GM18868 (cell line): ENCODE data around the gene HDHD5.

Experiments used
- ATAC-seq: cut with Tn5 transposase; IDR thresholded peaks from one replicate; pipeline ENCODE4 v1.9.1; 2021; ENCODE audit warnings: mild to moderate bottlenecking, moderate library complexity; ENCODE audit not compliant: unreplicated experiment

The HDHD5 gene

DNA sequence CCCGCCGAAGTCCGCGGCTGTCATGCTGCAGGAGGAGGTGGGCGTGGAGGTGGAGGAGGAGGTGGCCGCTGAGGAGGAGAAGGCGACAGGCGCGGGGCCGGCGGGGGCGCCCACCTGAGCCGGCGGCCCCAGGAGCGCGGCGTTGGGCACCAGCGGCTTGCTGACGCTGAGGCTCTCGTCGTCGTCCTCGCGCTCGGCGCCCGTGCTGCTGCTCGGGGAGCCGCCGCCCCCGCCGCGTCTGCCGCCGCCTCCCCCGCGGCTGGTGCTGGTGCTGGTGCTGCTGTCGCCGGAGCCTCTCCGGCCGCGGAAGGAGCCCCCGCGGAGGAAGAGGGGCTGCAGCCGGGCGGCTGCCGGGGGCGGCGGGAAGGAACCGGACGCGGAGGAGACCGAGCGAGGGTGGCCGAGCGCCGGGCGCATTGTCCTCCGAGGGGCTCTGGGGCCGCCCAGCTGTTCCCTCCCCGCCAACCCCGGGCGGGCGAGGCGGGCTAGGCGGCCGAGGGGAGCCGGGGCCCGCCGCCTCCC, 38.3 kb downstream of the HDHD5 start:
- ATAC-seq = no peak

DNA sequence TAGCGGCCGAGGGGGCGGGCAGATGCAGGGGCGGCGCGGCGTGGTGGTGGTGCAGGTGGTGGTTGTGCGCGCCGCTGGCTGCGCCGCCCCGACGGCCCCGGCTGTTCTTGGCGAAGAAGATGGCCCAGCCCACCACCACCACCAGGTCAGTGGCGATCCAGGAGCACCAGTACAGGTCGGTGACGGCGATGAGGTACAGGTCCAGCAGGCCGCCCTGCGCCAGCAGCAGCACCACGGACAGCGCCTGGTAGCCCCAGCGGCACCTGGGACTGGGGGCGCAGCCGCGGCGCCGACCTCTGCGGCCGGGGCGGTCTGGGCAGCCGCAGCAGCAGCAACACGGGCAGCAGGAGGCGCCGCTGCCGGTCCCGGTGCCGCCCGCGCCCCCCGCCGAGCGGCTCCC, 38.8 kb downstream of the HDHD5 start:
- no peak for ATAC-seq

DNA sequence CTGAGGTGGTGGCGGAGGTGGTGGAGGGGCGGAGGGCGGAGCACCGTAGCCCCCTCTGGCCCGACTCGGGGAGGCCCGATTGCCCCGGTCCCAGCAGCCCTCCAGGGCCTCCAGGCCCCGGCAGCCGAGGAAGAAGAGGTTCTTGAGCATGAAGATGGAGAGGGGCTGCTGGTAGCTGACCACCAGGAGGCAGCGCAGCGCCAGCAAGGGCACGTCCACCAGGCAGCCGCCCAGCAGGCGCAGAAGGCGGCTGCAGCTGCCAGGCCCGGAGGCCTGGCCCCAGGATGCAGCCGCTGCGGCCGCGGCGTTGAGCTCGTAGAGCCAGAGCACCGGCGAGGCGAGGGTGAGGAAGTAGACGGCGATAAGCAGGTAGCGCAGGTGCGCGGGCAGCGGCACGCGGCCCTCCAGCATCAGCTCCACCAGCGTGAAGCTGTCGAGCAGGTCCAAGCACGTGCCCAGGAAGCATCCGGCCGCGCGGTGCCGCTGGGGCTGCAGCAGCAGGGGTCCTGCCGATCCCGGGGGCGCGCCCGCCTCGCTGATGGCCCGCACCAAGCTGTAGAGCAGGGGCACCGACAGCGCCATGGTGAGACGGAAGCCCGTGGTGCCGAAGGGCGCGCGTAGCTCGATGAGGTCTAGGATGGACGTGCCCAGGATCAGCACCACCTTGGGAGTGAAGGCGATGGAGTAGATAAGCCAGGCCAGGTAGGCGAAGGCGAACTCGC, 39.4 kb downstream of the HDHD5 start:
- ATAC-seq = no peak

DNA sequence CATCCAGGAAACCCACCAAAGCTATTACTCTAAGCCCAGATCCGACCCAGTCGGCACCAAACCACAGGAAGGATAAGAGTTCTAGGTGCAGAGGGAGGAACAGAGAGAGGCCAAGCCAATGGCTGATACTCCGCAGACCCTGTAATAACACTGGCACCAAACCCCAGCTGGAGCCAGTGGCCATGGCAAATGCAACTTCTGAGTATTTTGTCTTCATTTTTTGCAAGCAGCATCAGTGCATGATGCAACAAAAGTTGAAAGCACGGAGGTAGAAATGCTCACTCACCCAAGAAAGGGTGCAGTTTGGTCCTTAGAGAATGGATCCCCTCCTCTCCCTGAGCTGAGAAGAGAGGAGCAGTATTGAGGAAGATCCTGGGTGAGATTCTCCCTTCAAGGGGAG, 40.7 kb downstream of the HDHD5 start:
- no peak for ATAC-seq

DNA sequence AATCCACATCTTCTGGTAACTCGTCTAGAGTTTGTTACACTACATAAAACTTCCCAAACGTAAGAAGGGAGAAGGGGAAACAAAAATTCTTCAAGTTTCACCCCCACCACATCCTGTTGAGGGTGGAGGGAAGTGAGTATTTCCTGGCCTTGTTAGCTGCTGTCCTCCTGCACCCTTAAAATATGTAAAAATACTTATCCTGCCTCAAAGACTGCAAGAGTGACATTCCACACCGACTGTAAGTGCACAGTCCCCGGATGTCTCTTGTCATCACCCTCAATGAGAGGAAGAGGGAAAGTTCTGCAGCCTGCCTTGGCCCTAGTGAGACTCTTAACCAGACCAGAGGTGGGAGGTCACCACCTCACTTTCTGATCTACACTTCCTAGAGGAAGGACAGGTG, 41.2 kb downstream of the HDHD5 start:
- ATAC-seq = no peak

DNA sequence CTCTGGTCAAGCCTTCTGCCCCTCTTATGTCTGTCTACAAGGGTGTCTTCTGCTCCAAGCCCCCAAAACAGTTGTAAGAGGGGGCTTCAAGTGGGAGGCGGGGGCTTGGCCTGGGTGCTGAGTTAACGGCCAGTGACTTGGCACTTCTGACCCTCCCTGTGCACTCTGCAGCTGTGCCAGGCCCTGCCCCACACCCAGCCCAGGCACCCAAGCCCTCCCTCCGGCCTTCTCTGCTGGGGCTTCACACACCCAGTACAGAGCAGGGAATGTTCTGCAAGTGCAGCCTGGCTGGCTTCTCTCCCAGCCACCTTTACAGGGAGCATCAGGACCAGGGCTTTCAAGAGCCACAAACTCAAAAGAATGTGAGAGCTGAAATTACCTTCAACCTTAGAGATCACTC, 41.7 kb downstream of the HDHD5 start:
- no peak for ATAC-seq

DNA sequence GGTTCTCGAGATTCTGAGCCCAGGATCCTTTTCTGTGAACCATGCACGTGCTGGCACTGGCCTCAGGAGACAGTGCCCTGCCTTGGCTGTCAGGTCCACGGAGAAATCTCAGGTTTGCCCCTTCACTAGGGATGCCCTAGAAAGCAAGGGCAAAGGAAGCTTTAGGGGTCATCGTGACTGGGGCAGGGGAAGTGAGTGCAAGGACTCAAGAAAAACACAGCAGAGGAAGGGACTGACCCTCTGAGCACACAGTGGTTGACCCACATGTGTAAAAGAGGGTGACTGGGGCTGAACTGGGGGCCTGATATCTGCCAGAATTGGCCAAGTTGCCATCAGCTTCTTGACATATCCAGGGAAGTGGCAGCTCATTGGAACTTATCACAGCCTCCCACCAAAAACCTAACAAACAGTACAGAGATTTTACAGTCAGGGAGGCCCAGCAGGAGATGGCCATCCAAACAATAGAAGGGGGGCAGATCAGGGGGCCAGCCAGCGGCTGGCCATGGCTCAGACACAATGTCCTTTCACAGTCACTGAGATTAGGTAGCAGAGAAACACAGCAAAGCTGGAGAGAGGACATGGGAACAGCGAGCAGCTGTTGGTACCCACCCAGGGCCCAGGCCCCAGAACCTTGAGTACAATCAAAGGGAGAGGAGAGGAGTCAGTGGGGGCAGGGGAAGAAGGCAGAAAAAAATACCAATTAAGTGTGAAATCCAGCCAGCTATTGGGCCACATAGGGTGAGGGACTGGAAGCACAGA, 42.3 kb downstream of the HDHD5 start:
- ATAC-seq = no peak

DNA sequence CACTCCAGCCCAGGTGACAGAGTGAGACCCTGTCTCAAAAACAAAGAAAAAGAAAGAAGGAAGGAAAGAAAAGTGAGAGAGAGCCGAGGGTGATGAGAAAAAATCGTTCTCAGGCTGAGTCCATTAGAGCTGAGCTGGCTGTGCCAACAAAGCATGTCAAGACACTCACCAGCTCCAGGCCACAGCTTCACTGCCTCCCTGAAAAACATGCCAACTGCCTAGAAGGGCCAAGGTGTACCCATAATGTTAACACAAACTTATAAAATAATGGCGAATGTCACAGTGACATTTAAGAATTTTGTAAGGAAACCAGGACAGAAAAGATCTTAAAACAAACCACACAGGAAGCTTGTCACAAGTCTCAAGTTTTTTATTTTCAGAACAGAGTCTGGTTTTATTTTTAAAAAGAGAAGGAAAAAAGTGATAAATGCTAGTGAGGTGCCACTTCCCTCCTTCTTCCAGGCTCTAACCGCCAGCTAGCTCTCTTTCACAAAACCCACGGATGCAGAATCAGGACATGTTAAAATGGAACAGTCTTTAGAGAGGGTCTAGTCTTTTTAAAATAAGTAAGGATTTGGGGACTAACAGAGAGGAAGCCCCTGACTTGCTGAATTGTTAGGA, 43.0 kb downstream of the HDHD5 start:
- ATAC-seq = no peak

DNA sequence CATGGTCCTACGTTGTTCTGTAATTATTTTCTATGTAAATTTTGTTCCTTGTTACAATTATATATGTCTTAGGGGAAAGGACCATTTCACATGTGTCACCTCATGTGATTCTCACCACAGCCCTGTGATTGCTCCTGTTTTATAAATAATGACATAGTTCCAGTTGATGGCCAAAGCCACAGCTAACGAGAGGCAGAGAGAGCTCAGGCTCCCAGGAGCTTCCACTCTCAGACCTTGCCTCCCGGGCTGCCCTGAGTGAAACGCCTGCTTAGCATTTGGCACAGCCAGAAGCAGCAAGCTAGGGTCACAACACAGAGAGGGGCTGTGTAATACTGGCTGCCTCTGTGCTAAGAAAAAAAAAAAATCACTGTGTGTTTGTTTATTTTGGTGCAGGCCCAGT, 43.8 kb downstream of the HDHD5 start:
- ATAC-seq = no peak

DNA sequence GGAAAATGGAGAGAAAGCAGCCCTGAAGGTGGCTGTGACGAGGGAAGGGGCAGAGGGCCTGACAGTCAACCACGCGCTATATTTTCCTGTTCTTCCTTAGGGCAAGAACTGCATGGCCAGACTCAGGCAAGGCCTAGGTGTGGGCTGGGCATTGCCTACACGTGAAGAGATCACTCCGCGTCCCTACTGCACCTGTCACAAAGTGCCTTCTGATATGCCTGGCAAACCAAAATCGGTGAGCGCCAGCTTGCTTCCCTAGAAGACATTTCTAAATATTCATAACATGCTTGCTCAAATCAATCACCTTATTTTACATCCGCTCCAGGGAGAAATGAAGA, 44.2 kb downstream of the HDHD5 start:
- ATAC-seq = no peak

DNA sequence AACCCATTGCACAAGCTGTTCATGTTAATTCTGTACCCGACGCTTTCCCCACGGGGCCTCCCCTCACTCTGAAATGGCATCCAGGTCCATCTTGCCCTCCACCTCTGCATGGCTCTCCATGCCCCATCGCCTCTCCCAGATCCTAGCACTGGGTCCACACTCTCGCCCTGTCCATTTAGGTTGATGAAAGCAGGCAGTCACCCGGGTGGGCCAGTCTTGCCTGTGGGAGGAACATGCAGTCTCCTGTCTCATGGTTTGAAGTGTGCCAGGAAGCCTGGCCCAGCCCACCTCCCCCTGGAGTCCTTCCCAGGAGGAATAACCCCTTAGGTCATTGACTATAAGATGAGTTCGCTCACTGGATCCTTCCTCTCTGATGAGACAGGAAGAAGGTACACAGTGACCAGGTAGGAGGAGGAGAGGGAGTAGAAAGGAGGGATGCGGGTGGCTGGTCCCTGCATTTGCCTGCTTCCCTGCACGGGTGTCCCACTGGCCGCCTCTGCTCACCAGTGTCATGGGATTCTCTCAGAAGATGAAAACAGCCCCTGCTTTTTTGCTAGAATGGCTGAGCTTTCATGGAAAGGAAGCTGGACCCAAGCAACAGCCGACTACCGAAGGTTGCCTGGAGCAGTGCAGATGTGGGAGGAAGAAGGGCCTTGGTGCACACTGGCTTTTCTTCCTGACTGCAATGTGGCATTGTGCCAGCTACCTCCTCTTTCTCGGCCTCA, 44.7 kb downstream of the HDHD5 start:
- ATAC-seq = no peak

DNA sequence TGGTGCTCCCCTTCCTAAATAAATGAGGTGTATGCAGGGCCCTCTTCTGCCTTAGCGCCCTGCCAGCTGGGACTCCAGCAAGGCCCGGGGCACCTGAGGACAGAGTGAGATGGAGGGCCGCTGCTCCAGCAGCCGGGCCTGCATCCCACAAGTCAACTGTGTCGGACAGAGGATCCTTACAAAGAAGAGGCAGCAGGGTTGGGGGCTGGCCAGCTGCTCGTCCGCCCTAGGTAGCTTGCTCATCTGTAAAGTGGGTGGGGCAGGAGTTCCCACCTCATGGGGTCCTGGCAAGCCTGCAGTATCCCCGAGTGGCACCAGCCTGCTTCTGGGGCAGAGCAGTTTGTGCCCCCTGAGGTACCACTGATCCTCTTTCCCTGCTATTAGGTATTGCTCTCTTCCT, 45.5 kb downstream of the HDHD5 start:
- ATAC-seq = no peak

DNA sequence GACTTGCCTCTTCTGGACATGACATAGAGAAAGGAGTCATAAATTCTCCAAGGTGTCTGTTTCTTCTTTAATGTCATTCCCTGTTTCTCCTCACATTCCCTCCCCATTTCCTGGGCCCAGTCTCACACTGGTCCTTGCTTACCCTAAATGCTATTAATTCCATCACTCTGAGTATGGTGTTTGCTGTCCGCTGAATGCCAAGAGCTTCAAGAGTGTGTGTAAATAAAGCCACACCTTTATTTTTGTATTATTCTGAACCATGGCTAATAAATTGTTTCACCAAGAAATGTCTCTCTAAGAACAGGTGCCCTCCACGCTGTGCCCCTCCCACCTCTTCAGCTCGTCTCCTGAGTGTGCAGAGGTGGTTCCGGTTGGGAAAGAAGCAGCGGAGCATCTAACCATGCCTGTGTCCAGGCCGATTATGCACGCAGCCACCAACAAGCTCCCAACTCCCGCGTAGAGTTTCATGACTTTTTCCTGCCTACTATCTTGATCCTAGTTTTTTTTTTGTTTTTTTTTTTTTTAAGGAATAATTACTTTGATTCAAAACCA, 46.5 kb downstream of the HDHD5 start:
- ATAC-seq = no peak

DNA sequence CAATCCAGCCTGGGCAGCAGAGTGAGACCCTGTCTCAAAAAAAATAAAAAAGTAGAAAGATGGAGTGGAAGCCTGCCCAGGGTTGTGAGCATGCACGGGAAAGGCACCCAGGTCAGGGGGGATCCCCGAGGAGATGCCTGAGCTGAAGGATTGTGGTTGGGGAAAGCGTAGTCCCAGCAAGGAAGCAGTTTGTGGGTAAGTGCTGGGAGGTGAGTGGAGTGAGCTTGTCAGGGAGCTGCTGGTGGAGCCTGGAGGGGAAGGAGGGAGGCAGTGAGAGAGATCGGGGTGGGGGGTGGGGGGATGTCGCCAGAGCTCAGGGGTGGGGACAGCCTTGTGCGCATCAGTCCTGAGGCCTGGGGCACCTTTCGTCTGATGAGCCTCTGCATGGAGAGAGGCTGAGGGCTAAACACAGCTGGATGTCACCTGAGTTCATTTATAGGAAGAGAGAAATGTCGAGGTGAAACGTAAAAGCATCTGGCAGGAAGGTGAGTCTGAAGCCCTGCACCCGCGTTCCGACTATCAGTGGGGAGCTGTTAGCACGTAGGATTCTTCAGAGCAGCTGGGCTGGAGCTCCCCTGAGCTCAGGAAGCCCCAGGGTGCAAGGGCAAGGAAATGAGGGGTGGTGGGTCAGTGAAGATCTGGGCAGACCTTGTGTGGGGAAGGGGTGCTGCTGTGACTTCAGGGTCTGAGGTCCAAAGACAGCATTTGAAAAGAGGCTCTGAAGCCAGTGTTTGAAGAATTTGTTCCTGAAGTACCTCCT, 48.1 kb downstream of the HDHD5 start:
- ATAC-seq = no peak

DNA sequence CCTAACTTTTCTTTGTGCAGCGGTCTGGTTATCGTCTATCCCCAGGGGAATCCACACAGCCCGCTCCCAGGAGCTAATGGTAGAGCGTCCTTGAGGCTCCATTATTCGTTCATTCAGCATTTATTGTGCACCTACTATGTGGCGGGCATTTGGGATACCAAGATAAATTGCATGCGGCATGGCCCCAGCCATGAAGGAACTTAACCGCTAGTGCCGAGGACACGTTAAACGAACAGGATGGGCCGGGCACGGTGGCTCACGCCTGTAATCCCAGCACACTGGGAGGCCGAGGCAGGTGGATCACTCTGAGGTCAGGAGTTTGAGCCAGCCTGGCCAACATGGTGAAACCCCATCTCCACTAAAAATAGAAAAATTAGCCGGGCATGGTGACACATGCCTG, 49.1 kb downstream of the HDHD5 start:
- ATAC-seq = no peak

DNA sequence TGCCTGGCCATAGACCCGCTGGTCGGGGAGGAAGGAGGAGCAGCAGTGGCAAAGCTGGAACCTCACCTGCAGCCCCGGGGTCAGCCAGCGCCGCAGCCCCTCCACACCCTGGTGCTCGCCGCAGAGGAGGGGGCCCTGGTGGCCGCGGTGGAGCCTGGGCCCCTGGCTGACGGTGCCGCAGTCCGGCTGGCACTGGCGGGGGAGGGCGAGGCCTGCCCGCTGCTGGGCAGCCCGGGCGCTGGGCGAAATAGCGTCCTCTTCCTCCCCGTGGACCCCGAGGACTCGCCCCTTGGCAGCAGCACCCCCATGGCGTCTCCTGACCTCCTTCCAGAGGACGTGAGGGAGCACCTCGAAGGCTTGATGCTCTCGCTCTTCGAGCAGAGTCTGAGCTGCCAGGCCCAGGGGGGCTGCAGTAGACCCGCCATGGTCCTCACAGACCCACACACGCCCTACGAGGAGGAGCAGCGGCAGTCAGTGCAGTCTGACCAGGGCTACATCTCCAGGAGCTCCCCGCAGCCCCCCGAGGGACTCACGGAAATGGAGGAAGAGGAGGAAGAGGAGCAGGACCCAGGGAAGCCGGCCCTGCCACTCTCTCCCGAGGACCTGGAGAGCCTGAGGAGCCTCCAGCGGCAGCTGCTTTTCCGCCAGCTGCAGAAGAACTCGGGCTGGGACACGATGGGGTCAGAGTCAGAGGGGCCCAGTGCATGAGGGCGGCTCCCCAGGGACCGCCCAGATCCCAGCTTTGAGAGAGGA, 49.8 kb downstream of the HDHD5 start:
- no peak for ATAC-seq

DNA sequence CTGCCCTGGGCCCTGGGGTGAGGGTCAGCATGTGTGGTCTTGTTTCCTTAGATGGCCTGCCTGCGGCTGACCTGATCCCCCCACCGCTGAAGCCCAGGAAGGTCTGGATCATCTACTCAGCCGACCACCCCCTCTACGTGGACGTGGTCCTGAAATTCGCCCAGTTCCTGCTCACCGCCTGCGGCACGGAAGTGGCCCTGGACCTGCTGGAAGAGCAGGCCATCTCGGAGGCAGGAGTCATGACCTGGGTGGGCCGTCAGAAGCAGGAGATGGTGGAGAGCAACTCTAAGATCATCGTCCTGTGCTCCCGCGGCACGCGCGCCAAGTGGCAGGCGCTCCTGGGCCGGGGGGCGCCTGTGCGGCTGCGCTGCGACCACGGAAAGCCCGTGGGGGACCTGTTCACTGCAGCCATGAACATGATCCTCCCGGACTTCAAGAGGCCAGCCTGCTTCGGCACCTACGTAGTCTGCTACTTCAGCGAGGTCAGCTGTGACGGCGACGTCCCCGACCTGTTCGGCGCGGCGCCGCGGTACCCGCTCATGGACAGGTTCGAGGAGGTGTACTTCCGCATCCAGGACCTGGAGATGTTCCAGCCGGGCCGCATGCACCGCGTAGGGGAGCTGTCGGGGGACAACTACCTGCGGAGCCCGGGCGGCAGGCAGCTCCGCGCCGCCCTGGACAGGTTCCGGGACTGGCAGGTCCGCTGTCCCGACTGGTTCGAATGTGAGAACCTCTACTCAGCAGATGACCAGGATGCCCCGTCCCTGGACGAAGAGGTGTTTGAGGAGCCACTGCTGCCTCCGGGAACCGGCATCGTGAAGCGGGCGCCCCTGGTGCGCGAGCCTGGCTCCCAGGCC, 50.6 kb downstream of the HDHD5 start:
- no peak for ATAC-seq

DNA sequence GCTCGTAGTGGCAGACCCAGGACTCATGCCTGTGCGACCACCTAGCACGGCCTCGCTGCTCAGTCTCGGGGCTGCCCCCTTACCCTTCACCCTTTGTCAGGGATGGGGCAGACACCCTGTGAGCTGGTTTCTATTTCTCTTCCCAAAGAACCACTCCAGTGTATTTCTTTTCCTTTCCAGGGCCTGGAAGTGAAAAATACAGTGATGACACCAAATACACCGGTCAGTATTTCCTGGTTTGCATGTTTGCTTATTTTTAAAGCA, 51.6 kb downstream of the HDHD5 start:
- no peak for ATAC-seq
